Testis (tissue), 2 donors: ENCODE data around the gene BHMT.

Experiments used
- POLR2A ChIP-seq: fragments of 450-650 bp; IDR thresholded peaks from one replicate; pipeline ENCODE4 v1.6.1; 2017; ENCODE audit warnings: antibody characterized with exemption, mild to moderate bottlenecking, moderate library complexity
- TF ChIP-seq, protein P1 (sequence below), 3 experiments: fragments of 450-650 bp in 2 of 3; fragments of 200-600 bp in 1 of 3; sonication (generic) in 1 of 3; IDR thresholded peaks; one replicate each; pipeline ENCODE4 v1.5.1; 2016 to 2019; ENCODE audit warnings: antibody characterized with exemption in 3 of 3, mild to moderate bottlenecking in 2 of 3, moderate library complexity in 1 of 3

- no peak for TF ChIP-seq POLR2A
- TF ChIP-seq, protein P1, sequence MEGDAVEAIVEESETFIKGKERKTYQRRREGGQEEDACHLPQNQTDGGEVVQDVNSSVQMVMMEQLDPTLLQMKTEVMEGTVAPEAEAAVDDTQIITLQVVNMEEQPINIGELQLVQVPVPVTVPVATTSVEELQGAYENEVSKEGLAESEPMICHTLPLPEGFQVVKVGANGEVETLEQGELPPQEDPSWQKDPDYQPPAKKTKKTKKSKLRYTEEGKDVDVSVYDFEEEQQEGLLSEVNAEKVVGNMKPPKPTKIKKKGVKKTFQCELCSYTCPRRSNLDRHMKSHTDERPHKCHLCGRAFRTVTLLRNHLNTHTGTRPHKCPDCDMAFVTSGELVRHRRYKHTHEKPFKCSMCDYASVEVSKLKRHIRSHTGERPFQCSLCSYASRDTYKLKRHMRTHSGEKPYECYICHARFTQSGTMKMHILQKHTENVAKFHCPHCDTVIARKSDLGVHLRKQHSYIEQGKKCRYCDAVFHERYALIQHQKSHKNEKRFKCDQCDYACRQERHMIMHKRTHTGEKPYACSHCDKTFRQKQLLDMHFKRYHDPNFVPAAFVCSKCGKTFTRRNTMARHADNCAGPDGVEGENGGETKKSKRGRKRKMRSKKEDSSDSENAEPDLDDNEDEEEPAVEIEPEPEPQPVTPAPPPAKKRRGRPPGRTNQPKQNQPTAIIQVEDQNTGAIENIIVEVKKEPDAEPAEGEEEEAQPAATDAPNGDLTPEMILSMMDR (IDR thresholded peaks at IDR 0.05), result no peak
Measured at GRCh38 chr5:79086116-79086515, 25.5 kb upstream of the BHMT start.
